ENCODE data around the gene SSNA1. TPM values are rescaled to one million over a fixed set of nuclear protein-coding genes. Genes with fewer than 3 reads are reported as not detected.

Gene SSNA1
- total and polyA plus RNA-seq, 9 of the 15 experiments (the other 6 are each of a cell fraction or from before 2014, with no cell fraction given), result 1.9 to 130 (median 57.1) TPM

DNA sequence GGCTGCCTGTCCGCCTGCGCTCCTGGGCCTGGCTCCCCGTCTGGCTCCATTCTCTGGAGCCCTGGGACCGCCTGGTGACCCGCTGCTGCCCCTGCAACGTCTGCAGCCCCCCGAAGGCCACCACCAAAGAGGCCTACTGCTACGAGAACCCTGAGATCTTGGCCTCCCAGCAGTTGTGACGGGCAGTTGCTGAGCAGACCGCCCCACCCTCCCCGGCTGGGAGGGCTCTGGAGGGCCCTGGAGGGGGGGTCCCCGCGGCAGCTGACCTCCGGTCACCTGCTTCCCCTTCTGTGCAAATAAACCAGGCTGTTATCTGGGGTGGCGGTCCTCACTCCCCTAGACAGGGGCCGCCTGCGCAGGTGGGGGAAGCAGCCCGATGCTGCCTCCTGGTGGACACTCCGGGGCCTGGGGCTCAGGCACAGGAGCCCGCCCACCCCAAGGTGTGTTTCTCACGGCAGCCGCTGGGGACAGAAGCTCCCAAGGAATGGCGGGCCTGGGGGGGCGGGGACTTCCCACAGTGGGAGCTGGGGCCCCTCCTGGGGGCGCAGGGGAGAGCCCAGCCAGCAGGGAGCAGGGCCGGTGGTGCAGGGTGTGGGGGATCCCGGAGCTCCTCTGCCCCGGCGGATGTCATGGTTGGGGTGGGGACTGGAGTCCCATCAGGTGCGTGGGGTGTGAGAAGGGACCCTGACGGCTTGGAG is 47.9 kb downstream of the SSNA1 start (continued):
- TF ChIP-seq HDAC3 (IDR thresholded peaks at IDR 0.05; ENCODE audit: borderline replicate concordance, partially characterized antibody) (no peak), CBFA2T3 (IDR thresholded peaks at IDR 0.05) (peak; percentile 92), STAT5A (IDR thresholded peaks at IDR 0.05; ENCODE audit: borderline replicate concordance, low read length) (no peak; the same call in 1 of the 2 replicates), BRF1 (IDR thresholded peaks at IDR 0.05; ENCODE audit: borderline replicate concordance, extremely low read depth, insufficient read length) (no peak), ZNF695 (CRISPR knock-in tag; IDR thresholded peaks at IDR 0.05) (no peak), GATA2 (CRISPR knock-in tag; IDR thresholded peaks at IDR 0.05) (peak; percentile 89), ZNF274 (IDR thresholded peaks at IDR 0.05; ENCODE audit: borderline replicate concordance, low read depth, low read length) (no peak), SMARCE1 (IDR thresholded peaks at IDR 0.05) (0 out of 2 replicates have a peak, but pooled peaks have one; percentile 59), MAFG (tag; conservative IDR thresholded peaks at IDR 0.05) (no peak), RAD21 (CRISPR knock-in tag; conservative IDR thresholded peaks at IDR 0.05 in 1 of 2, IDR thresholded peaks at IDR 0.05 in 1 of 2) (peak; percentile 96), ZNF134 (CRISPR knock-in tag; conservative IDR thresholded peaks at IDR 0.05) (no peak), ESRRA (IDR thresholded peaks at IDR 0.05; ENCODE audit: borderline replicate concordance, low read depth) (peak; percentile 67; the same call in 1 of the 2 replicates), ILF3 (IDR thresholded peaks at IDR 0.05; ENCODE audit: borderline replicate concordance) (no peak), PHF8 (IDR thresholded peaks at IDR 0.05; ENCODE audit: borderline replicate concordance, low read length) (no peak), ZNF217 (CRISPR knock-in tag; IDR thresholded peaks at IDR 0.05) (no peak), NR4A1 (CRISPR knock-in tag; IDR thresholded peaks at IDR 0.05) (no peak), NR4A1 (tag; IDR thresholded peaks at IDR 0.05) (peak; percentile 74; the same call in 1 of the 2 replicates), MTA1 (IDR thresholded peaks at IDR 0.05; ENCODE audit: borderline replicate concordance) (0 out of 2 replicates have a peak, but pooled peaks have one; percentile 20), HDGF (IDR thresholded peaks at IDR 0.05) (no peak), POLR2G (IDR thresholded peaks at IDR 0.05; ENCODE audit: low read depth, low read length) (peak; percentile 35), MCM3 (IDR thresholded peaks at IDR 0.05) (no peak), RFX1 (IDR thresholded peaks at IDR 0.05) (no peak)
- TF ChIP-seq, protein P1, sequence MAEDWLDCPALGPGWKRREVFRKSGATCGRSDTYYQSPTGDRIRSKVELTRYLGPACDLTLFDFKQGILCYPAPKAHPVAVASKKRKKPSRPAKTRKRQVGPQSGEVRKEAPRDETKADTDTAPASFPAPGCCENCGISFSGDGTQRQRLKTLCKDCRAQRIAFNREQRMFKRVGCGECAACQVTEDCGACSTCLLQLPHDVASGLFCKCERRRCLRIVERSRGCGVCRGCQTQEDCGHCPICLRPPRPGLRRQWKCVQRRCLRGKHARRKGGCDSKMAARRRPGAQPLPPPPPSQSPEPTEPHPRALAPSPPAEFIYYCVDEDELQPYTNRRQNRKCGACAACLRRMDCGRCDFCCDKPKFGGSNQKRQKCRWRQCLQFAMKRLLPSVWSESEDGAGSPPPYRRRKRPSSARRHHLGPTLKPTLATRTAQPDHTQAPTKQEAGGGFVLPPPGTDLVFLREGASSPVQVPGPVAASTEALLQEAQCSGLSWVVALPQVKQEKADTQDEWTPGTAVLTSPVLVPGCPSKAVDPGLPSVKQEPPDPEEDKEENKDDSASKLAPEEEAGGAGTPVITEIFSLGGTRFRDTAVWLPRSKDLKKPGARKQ (CRISPR knock-in tag; IDR thresholded peaks at IDR 0.05), result no peak
- TF ChIP-seq, protein P2, sequence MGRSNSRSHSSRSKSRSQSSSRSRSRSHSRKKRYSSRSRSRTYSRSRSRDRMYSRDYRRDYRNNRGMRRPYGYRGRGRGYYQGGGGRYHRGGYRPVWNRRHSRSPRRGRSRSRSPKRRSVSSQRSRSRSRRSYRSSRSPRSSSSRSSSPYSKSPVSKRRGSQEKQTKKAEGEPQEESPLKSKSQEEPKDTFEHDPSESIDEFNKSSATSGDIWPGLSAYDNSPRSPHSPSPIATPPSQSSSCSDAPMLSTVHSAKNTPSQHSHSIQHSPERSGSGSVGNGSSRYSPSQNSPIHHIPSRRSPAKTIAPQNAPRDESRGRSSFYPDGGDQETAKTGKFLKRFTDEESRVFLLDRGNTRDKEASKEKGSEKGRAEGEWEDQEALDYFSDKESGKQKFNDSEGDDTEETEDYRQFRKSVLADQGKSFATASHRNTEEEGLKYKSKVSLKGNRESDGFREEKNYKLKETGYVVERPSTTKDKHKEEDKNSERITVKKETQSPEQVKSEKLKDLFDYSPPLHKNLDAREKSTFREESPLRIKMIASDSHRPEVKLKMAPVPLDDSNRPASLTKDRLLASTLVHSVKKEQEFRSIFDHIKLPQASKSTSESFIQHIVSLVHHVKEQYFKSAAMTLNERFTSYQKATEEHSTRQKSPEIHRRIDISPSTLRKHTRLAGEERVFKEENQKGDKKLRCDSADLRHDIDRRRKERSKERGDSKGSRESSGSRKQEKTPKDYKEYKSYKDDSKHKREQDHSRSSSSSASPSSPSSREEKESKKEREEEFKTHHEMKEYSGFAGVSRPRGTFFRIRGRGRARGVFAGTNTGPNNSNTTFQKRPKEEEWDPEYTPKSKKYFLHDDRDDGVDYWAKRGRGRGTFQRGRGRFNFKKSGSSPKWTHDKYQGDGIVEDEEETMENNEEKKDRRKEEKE (IDR thresholded peaks at IDR 0.05; ENCODE audit: borderline replicate concordance in 1 of 2, control insufficient read depth in 1 of 2, low read depth in 2 of 2, low read length in 1 of 2), result no peak
- TF ChIP-seq, protein P3, sequence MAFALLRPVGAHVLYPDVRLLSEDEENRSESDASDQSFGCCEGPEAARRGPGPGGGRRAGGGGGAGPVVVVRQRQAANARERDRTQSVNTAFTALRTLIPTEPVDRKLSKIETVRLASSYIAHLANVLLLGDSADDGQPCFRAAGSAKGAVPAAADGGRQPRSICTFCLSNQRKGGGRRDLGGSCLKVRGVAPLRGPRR (CRISPR knock-in tag; IDR thresholded peaks at IDR 0.05), result no peak
